K562 (cell line): ENCODE measurements around the gene CYS1.

Experiments used
- CHD1 ChIP-seq: fragments of 200-600 bp; sonication (generic); IDR thresholded peaks from one replicate; pipeline ENCODE4 v1.6.1; 2012; ENCODE audit warnings: mild to moderate bottlenecking, moderate library complexity, low read length, inconsistent platforms
- EP400 ChIP-seq: fragments of 450-650 bp; IDR thresholded peaks from 2 replicates; pipeline ENCODE4 v1.6.1; 2017; ENCODE audit warnings: antibody characterized with exemption, mild to moderate bottlenecking, moderate library complexity
- POLR2A ChIP-seq: fragments of 450-650 bp; conservative IDR thresholded peaks from 2 replicates; pipeline ENCODE4 v1.6.1; 2016
- TAF1 ChIP-seq: IDR thresholded peaks from 2 replicates; pipeline ENCODE4 v1.6.1; 2011; ENCODE audit warnings: mild to moderate bottlenecking, low read length, moderate library complexity; ENCODE audit not compliant: insufficient read depth, control insufficient read depth, severe bottlenecking; ENCODE audit errors: extremely low read depth
- ZNF76 ChIP-seq: fragments of 250-450 bp; sonication (Bioruptor Pico); IDR thresholded peaks from 2 replicates; pipeline ENCODE4 v1.4.0; 2020; ENCODE audit warnings: mild to moderate bottlenecking, moderate library complexity, borderline replicate concordance

DNA sequence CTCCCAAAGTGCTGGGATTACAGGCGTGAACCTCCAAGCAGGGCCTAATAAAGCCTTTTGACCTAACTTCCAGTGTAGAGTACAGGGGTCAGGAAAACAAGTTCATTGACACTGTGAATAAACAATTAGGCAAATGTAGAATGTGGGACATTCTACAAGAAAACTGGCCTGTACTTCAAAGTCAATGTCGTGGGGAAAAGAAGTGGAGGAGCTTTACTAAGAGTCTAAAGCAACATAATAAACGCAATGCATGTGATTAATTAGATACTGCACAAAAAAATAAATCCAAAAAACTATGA is 38.8 kb upstream of the CYS1 start:
- TF ChIP-seq CHD1 (no peak), POLR2A (no peak), EP400 (no peak), TAF1 (no peak), ZNF76 (CRISPR knock-in tag) (no peak)
